SJSA1 (cell line): ENCODE measurements around the gene FNDC10. TPM values are rescaled to one million over a fixed set of nuclear protein-coding genes. Genes with fewer than 3 reads are reported as not detected.

Experiments
- DNase-seq, 2 experiments: peaks; one replicate each; pipeline ENCODE4 v3.0.0-alpha.2; 2015 to 2020; ENCODE audit warnings: low spot score in 2 of 2, low read depth in 1 of 2
- H3K27ac ChIP-seq: fragments of 250-450 bp; sonication (Bioruptor Pico); 2 replicates; pipeline ENCODE4 v1.5.1; 2020; ENCODE audit warnings: mild to moderate bottlenecking, moderate library complexity
- H3K27me3 ChIP-seq: fragments of 250-450 bp; sonication (Bioruptor Pico); replicated peaks from 2 replicates; pipeline ENCODE4 v1.5.1; 2020; ENCODE audit warnings: mild to moderate bottlenecking, moderate library complexity
- H3K36me3 ChIP-seq: fragments of 250-450 bp; sonication (Bioruptor Pico); 2 replicates; pipeline ENCODE4 v1.5.1; 2020; ENCODE audit warnings: mild to moderate bottlenecking
- H3K4me1 ChIP-seq: fragments of 250-450 bp; sonication (Bioruptor Pico); replicated peaks from 2 replicates; pipeline ENCODE4 v1.6.1; 2021; ENCODE audit warnings: mild to moderate bottlenecking
- H3K4me3 ChIP-seq: fragments of 250-450 bp; sonication (Bioruptor Pico); 2 replicates; pipeline ENCODE4 v1.5.1; 2020; ENCODE audit warnings: mild to moderate bottlenecking
- H3K9me3 ChIP-seq: fragments of 250-450 bp; sonication (Bioruptor Pico); replicated peaks from 2 replicates; pipeline ENCODE4 v1.5.1; 2020; ENCODE audit warnings: mild to moderate bottlenecking
- total RNA-seq: library from RNA; depleted of rRNA; stranded (reverse); fragments of >200 nt; shearing (Covaris generic); gene quantifications from 2 replicates; pipeline ENCODE4 v1.2.3, GENCODE V29; 2014

The FNDC10 gene
- total RNA-seq, 1 experiment from 2014 or later = 0.76 TPM

DNA sequence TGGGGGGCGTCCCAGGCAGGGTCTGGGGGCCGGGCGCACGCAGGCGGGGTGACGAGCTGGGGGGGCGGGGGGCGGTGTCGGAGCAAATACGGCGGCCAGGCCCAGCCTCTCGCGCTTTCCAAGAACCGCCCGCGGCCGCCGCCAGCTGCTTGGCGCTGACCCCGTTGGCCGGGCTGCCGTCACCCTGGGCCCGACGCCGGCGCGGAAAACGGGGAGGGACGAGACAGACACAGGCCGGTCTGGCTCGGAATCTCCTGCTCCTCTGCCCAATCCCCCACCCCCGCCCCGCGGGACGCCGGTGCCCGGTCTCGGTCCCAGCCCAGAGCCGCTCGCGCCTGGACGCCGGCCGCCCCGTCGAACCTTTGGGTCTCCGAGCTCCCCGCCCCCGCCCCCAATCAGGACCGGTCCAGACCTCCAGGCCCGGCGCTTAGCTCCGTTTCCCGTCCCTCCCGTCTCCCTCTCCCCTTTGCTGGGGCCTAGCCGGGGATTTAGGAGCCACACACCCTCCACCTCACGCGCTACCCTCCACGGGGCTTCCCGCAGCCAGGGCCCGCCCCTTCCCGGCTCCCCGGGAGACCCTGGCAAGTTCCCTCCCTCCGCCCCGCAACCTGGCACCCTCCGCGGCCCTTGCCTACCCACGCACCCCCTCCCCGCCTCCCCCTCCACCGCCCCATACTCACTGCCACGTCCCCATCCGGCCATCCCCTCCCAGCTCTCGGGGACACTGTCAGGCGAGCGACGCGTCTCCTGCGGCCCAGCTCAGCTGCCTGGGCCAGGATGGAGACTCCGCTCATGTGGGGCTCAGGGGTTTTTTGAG is 31.2 kb upstream of the FNDC10 start:
- Histone ChIP-seq H3K9me3 (no peaks in the 10 kb centered on the region), H3K36me3 (0 out of 2 replicates have a peak, but pooled peaks cover 5% of the 10 kb centered on the region), H3K27me3 (no peaks in the 10 kb centered on the region), H3K4me3 (no peak overlapping the region), H3K27ac (no peak overlapping the region), H3K4me1 (no peaks in the 10 kb centered on the region)
- DNase-seq = no peak

DNA sequence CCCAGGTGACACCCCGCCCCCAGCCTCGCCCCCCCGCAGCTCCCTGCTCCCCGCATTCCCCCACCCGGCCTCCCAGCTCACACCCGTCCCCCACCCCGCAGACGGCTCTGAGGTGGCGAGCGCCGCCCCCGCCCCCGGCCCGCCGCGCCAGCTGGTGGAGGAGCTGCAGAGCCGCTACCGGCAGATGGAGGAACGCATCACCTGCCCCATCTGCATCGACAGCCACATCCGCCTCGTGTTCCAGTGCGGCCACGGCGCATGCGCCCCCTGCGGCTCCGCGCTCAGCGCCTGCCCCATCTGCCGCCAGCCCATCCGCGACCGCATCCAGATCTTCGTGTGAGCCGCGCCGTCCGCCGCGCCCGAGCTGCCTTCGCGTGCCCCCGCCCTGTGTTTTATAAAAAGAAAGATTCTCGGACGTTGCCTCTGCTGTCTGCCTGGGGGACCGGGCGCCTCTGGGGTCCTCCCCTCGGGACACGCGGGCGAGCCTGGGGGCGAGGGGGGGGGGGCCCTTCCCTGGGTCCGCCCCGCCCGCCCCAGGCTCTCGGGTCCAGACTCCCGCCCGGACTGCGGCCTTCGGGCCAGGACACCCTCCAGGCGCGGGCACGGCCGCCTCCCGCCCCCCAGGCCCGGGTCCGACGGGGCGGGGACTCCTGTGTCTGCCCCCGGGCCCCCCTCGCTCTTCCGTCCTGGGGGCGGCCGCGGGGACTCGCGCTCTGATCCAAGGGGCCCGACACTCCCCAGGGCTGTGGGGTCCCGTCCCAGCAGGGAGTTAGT is 30.4 kb upstream of the FNDC10 start:
- Histone ChIP-seq H3K27me3 (no peaks in the 10 kb centered on the region), H3K4me1 (no peaks in the 10 kb centered on the region), H3K4me3 (no peak overlapping the region), H3K27ac (no peak overlapping the region), H3K36me3 (0 out of 2 replicates have a peak, but pooled peaks cover 5% of the 10 kb centered on the region), H3K9me3 (no peaks in the 10 kb centered on the region)
- no peak for DNase-seq

DNA sequence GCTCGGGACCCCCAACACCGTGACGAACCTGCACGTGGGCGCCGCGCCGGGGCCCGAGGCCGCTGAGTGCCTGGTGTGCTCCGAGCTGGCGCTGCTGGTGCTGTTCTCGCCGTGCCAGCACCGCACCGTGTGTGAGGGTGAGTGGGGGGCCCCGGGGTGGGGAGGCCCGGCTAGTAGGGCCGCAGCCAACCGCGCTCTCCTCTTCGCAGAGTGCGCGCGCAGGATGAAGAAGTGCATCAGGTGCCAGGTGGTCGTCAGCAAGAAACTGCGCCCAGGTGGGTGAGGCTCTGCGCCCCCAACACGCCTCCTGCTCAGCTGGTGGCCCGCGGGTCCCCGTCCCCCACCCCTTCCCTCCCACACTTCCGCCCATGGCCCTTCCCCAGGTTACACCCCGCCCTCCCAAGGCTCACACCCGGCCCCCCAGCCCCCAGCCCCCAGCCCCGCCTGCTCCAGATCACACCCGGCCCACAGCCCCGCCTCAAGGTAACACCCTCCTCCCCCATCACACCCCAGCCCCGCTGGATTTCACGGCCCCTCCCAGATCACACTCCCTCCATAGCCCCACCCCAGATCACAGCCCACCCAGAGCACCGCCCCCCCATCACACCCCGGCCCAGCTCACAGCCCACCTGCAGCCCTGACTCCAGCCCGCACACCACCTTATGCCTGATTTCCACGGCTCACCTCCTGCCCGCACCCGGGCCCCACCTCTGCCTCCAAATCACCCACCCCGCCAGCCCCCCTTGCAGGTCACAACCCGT is 29.7 kb upstream of the FNDC10 start:
- Histone ChIP-seq H3K36me3 (0 out of 2 replicates have a peak, but pooled peaks cover 5% of the 10 kb centered on the region), H3K27ac (no peak overlapping the region), H3K4me1 (no peaks in the 10 kb centered on the region), H3K27me3 (no peaks in the 10 kb centered on the region), H3K9me3 (no peaks in the 10 kb centered on the region), H3K4me3 (no peak overlapping the region)
- DNase-seq = no peak

DNA sequence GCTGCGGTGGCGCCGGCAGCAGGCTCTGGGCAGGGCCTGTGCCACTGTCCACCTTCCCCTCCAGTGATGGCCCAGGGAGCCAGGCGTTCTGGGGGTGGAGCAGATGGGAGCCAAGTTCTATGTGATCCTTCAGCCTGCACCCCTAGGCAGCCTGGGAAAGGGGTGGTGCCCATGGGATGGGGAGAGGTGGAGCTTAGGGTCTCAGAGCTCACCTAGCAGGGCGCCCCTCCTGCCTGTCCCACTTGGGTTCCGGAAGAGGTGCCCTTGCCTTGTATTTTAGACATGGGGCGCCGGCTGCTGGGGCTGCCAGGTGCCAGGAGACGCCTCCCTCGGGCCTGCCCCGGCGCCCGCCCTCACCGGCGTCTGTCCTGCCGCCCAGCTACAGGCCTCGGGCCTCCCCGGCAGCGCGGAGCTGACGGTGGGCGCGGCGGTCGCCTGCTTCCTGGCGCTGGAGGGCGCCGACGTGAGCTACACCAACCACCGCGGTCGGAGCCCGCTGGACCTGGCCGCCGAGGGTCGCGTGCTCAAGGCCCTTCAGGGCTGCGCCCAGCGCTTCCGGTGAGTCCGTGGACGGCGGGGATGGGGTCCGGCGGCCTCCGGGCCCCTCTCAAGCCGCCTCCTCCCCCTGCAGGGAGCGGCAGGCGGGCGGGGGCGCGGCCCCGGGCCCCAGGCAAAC is 29.0 kb upstream of the FNDC10 start:
- no peaks in the 10 kb centered on the region for H3K27me3 ChIP-seq
- H3K36me3 ChIP-seq = 0 out of 2 replicates have a peak, but pooled peaks cover 5% of the 10 kb centered on the region
- H3K4me1 ChIP-seq = no peaks in the 10 kb centered on the region
- no peaks in the 10 kb centered on the region for H3K9me3 ChIP-seq
- H3K4me3 ChIP-seq = no peak overlapping the region
- H3K27ac ChIP-seq = no peak overlapping the region
- no peak for DNase-seq

DNA sequence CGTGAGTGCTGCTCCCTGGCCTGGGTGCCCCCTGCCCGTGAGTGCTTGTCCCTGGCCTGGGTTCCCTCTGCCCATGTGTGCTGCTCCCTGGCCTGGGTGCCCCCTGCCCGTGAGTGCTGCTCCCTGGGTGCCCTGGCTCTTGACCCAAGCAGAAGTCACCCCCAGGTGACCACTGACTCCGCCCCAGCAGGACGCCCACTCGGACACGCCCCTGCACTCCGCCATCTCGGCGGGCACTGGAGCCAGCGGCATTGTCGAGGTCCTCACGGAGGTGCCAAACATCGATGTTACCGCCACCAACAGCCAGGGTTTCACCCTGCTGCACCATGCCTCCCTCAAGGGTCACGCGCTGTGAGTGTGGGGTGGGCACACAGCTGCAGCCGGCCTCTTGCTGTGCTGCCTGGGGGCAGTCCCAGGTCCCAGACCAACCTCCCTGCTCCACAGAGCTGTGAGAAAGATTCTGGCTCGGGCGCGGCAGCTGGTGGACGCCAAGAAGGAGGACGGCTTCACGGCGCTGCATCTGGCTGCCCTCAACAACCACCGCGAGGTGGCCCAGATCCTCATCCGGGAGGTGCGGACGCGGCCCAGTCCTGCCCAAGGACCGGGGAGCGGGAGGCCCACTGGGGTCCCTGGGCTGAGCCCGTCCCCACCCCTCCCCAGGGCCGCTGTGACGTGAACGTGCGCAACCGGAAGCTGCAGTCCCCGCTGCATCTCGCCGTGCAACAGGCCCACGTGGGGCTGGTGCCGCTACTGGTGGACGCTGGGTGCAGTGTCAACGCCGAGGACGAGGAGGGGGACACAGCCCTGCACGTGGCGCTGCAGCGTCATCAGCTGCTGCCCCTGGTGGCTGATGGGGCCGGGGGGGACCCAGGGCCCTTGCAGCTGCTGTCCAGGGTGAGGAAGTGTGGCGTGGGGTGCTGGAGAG is 28.2 kb upstream of the FNDC10 start:
- H3K27ac ChIP-seq = no peak overlapping the region
- 0 out of 2 replicates have a peak, but pooled peaks cover 5% of the 10 kb centered on the region for H3K36me3 ChIP-seq
- DNase-seq = no peak
- no peaks in the 10 kb centered on the region for H3K9me3 ChIP-seq
- no peak overlapping the region for H3K4me3 ChIP-seq
- H3K4me1 ChIP-seq = no peaks in the 10 kb centered on the region
- no peaks in the 10 kb centered on the region for H3K27me3 ChIP-seq

DNA sequence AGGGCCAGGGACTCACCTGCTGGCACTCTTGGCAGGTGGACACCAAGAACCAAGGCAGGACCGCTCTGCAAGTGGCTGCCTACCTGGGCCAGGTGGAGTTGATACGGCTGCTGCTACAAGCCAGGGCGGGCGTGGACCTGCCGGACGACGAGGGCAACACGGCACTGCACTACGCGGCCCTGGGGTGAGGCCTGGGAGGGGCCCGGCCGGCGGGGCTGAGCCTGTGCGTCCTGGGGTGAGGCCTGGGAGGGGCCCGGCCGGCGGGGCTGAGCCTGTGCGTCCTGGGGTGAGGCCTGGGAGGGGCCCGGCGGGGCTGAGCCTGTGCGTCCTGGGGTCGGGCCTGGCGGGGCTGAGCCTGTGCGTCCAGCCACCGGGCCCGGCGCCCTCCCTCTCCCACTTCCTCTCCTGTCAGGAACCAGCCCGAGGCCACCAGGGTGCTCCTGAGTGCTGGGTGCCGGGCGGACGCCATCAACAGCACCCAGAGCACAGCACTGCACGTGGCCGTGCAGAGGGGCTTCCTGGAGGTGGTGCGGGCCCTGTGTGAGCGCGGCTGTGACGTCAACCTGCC is 27.4 kb upstream of the FNDC10 start:
- Histone ChIP-seq H3K4me1 (no peaks in the 10 kb centered on the region), H3K4me3 (no peak overlapping the region), H3K27me3 (no peaks in the 10 kb centered on the region), H3K36me3 (0 out of 2 replicates have a peak, but pooled peaks cover 5% of the 10 kb centered on the region), H3K9me3 (no peaks in the 10 kb centered on the region), H3K27ac (no peak overlapping the region)
- no peak for DNase-seq

DNA sequence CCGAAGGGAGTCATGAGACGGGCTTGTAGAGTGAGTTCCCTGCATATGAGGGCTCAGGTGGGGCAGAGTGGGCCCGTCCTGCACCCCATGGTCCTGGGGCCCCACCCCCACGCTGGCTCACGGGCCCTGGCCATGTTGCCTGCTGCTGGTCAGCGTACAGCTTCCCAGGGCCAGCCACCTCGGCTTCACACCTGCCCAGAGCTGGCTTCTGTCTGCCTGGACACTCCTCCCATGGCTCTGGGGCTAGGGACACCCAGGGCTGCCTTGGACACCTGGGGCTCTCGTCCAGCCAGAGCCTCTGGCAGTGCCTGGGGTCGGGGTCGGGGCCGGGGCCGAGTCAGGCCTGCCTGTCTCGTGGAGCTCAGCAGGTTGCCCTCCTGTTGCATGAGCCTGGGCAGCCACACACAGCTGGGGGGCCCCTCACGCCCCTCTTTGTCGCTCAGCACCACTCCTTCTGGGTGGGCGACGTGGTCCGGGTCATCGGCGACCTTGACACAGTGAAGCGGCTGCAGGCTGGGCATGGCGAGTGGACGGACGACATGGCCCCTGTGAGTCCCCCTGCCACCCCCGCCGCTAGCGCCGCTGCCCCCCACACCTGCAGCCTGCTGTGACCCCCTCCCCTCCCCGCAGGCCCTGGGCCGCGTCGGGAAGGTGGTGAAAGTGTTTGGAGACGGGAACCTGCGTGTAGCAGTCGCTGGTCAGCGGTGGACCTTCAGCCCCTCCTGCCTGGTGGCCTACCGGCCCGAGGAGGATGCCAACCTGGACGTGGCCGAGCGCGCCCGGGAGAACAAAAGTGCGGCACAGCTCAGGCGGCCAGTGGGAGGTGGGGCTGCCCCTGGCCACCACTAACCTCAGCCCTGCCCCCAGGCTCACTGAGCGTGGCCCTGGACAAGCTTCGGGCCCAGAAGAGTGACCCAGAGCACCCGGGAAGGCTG is 26.5 kb upstream of the FNDC10 start:
- Histone ChIP-seq H3K4me1 (no peaks in the 10 kb centered on the region), H3K9me3 (no peaks in the 10 kb centered on the region), H3K27me3 (no peaks in the 10 kb centered on the region), H3K27ac (no peak overlapping the region), H3K4me3 (no peak overlapping the region), H3K36me3 (peaks cover 5% of the 10 kb centered on the region; the same call in 1 of the 2 replicates)
- no peak for DNase-seq

DNA sequence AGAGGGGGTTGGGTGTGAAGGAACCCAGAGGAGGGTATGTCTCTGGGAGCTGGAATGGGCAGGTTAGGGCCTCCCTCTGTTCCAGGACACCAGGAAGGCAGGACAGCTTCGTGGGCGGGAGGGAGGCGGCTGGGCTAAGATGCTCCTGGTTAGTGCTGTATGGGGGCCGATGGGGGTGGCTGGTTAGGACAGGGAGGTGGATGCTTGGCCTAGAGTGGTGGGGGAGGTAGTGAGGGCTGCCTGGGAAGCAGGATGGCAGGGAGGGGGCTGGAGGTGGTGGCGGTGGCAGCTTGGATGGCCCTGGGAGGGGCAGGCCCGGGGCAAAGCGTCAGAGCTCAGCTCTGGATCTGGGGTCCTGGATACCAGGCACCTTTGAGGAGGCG is 25.9 kb upstream of the FNDC10 start:
- H3K4me1 ChIP-seq = no peaks in the 10 kb centered on the region
- peaks cover 5% of the 10 kb centered on the region; the same call in 1 of the 2 replicates for H3K36me3 ChIP-seq
- H3K27ac ChIP-seq = no peak overlapping the region
- no peaks in the 10 kb centered on the region for H3K27me3 ChIP-seq
- H3K4me3 ChIP-seq = no peak overlapping the region
- no peak for DNase-seq
- H3K9me3 ChIP-seq = no peaks in the 10 kb centered on the region

DNA sequence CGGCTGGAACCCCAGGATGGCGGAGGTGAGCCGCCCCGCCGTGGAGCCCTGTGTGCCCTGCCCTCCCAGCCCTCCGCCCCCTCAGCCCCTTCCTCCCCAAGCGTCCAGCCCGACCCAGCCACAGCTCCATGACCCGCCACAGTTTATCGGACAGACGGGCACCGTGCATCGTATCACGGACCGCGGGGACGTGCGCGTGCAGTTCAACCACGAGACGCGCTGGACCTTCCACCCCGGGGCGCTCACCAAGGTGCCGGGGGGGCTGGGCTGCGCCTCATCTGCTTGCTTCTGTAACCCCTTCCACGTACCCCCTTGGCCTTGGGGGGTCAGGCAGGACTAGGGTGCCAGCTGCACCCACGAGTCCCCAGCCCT is 25.5 kb upstream of the FNDC10 start:
- Histone ChIP-seq H3K36me3 (peaks cover 5% of the 10 kb centered on the region; the same call in 1 of the 2 replicates), H3K27me3 (no peaks in the 10 kb centered on the region), H3K4me3 (no peak overlapping the region), H3K4me1 (no peaks in the 10 kb centered on the region), H3K9me3 (no peaks in the 10 kb centered on the region), H3K27ac (no peak overlapping the region)
- DNase-seq = no peak

DNA sequence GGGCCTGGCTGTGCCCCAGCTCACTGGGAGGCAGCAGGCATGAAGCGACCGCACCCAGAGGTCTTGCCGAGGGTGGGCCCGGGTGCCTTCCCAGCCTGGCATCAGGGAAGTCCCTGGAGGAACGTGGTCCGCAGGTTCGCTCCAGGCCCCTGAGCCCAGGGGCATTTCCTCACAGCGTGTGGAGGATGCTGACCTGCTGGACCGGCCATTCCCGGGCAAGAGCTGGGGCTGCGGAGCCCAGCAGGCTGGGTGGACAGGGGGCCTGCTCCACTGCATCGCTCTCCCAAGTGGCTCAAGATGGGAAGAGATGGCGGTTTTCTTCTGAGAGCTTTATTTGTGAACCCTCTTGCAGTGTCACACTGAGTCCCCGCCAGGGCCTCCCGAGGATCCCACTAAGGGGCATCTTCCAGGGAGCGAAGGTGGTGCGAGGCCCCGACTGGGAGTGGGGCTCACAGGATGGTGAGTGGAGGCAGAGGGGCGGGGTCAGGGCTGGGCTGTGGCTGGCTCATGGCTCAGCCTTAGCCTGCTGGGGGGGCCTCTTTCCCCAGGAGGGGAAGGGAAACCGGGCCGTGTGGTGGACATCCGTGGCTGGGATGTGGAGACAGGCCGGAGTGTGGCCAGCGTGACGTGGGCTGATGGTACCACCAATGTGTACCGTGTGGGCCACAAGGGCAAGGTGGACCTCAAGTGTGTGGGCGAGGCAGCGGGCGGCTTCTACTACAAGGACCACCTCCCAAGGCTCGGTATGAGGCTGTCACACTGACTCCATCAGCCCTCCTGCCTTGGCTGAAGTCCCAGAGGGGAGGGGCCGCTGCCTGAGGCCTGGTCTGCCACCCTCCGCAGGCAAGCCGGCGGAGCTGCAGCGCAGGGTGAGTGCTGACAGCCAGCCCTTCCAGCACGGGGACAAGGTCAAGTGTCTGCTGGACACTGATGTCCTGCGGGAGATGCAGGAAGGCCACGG is 24.8 kb upstream of the FNDC10 start:
- no peak for DNase-seq

More for the DNA sequence above, 24.8 kb upstream of the FNDC10 start:
- Histone ChIP-seq H3K4me3 (no peak overlapping the region), H3K4me1 (no peaks in the 10 kb centered on the region), H3K27me3 (no peaks in the 10 kb centered on the region), H3K27ac (no peak overlapping the region), H3K36me3 (peaks cover 8% of the 10 kb centered on the region; the same call in 1 of the 2 replicates), H3K9me3 (no peaks in the 10 kb centered on the region)
